OCI-LY1 (cell line): Measurements from ENCODE around the gene FAT3.

Experiments used
- H2AFZ ChIP-seq: fragments of 200-600 bp; sonication (generic), shearing (Covaris generic); 2 replicates; pipeline ENCODE4 v1.6.0; 2014; ENCODE audit warnings: antibody characterized with exemption, mild to moderate bottlenecking, low read length
- H3F3A ChIP-seq: fragments of 200-600 bp; sonication (generic), shearing (Covaris generic); 2 replicates; pipeline ENCODE4 v1.6.0; 2014; ENCODE audit warnings: mild to moderate bottlenecking, antibody characterized with exemption, low read length, moderate library complexity; ENCODE audit not compliant: insufficient read depth
- H3K27ac ChIP-seq: fragments of 200-600 bp; sonication (generic); 2 replicates; pipeline ENCODE4 v1.5.1; 2014; ENCODE audit warnings: low read length, mixed run types, mild to moderate bottlenecking, low read depth; ENCODE audit not compliant: poor library complexity, severe bottlenecking
- H3K27me3 ChIP-seq: fragments of 200-600 bp; sonication (generic); 2 replicates; pipeline ENCODE4 v1.6.0; 2014; ENCODE audit warnings: antibody characterized with exemption, mild to moderate bottlenecking, low read length, moderate library complexity; ENCODE audit not compliant: insufficient read depth
- H3K36me3 ChIP-seq: fragments of 200-600 bp; sonication (generic); 2 replicates; pipeline ENCODE4 v1.6.1; 2014; ENCODE audit warnings: mild to moderate bottlenecking, antibody characterized with exemption, low read length, moderate library complexity, mixed read lengths; ENCODE audit not compliant: insufficient read depth
- H3K4me1 ChIP-seq: fragments of 200-600 bp; sonication (generic); 2 replicates; pipeline ENCODE4 v1.5.1; 2014; ENCODE audit warnings: mild to moderate bottlenecking, low read length, moderate library complexity; ENCODE audit not compliant: insufficient read depth, severe bottlenecking
- H3K4me2 ChIP-seq: fragments of 200-600 bp; sonication (generic), shearing (Covaris generic); 2 replicates; pipeline ENCODE4 v1.6.1; 2014; ENCODE audit warnings: low read length
- H3K4me3 ChIP-seq: fragments of 200-600 bp; sonication (generic); 2 replicates; pipeline ENCODE4 v1.5.1; 2014; ENCODE audit warnings: low read length, low read depth, mild to moderate bottlenecking, mixed read lengths; ENCODE audit not compliant: poor library complexity, severe bottlenecking
- H3K79me2 ChIP-seq: fragments of 200-600 bp; shearing (Covaris generic); 2 replicates; pipeline ENCODE4 v1.6.1; 2016; ENCODE audit warnings: mixed run types, low read length, mixed read lengths; ENCODE audit not compliant: insufficient read depth
- H3K9ac ChIP-seq: fragments of 200-600 bp; sonication (generic), shearing (Covaris generic); 2 replicates; pipeline ENCODE4 v1.6.1; 2014; ENCODE audit warnings: mild to moderate bottlenecking, low read length, mixed read lengths
- H3K9me2 ChIP-seq: fragments of 200-600 bp; sonication (generic), shearing (Covaris generic); 2 replicates; pipeline ENCODE4 v1.6.1; 2014; ENCODE audit warnings: low read depth, mild to moderate bottlenecking, low read length, mixed read lengths
- H3K9me3 ChIP-seq: fragments of 200-600 bp; shearing (Covaris generic); 2 replicates; pipeline ENCODE4 v1.6.1; 2014; ENCODE audit warnings: low read length, mixed read lengths
- H4K20me1 ChIP-seq: fragments of 200-600 bp; sonication (generic), shearing (Covaris generic); 2 replicates; pipeline ENCODE4 v1.6.0; 2016; ENCODE audit warnings: mild to moderate bottlenecking, low read length; ENCODE audit not compliant: insufficient read depth
- EZH2 ChIP-seq: fragments of 200-600 bp; sonication (generic), shearing (Covaris generic); IDR thresholded peaks from 2 replicates; pipeline ENCODE4 v1.8.0; 2017; ENCODE audit warnings: borderline replicate concordance, mixed run types, mild to moderate bottlenecking, antibody characterized with exemption, low read length, moderate library complexity, mixed read lengths
- TF ChIP-seq, protein P1 (sequence below): fragments of 200-600 bp; sonication (generic), shearing (Covaris generic); IDR thresholded peaks from 2 replicates; pipeline ENCODE4 v1.5.1; 2017; ENCODE audit warnings: mild to moderate bottlenecking, antibody characterized with exemption, low read length, moderate library complexity, mixed read lengths

The FAT3 gene

DNA sequence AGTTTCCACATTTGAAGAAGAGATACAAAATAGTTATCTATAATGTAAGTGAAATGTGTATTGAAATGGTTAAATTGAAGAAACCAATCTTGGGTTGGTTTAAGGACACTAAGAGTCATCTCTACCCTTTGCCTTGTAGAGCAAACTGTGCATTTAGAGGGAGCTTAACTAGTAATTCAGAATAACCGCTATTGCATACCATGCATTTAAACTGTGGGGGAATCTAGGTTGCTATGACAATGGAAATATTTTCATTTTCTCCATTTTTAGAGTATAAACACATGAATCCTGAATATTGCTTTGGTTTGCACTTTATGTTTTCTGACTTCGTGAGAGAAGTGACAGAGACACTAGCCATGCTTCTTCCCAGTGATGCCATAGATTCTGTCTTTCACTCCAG, 39.7 kb downstream of the FAT3 start:
- H3K9me3 ChIP-seq: no peaks in the 10 kb centered on the region
- no peak overlapping the region for H3K4me3 ChIP-seq
- no peaks in the 10 kb centered on the region for H3K27me3 ChIP-seq
- no peaks in the 10 kb centered on the region for H3F3A ChIP-seq
- H3K9ac ChIP-seq: no peak overlapping the region
- TF ChIP-seq, protein P1, sequence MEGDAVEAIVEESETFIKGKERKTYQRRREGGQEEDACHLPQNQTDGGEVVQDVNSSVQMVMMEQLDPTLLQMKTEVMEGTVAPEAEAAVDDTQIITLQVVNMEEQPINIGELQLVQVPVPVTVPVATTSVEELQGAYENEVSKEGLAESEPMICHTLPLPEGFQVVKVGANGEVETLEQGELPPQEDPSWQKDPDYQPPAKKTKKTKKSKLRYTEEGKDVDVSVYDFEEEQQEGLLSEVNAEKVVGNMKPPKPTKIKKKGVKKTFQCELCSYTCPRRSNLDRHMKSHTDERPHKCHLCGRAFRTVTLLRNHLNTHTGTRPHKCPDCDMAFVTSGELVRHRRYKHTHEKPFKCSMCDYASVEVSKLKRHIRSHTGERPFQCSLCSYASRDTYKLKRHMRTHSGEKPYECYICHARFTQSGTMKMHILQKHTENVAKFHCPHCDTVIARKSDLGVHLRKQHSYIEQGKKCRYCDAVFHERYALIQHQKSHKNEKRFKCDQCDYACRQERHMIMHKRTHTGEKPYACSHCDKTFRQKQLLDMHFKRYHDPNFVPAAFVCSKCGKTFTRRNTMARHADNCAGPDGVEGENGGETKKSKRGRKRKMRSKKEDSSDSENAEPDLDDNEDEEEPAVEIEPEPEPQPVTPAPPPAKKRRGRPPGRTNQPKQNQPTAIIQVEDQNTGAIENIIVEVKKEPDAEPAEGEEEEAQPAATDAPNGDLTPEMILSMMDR: no peak
- TF ChIP-seq EZH2: no peak
- no peak overlapping the region for H3K4me2 ChIP-seq
- H3K36me3 ChIP-seq: no peaks in the 10 kb centered on the region
- H4K20me1 ChIP-seq: no peaks in the 10 kb centered on the region
- no peak overlapping the region for H3K27ac ChIP-seq
- H3K9me2 ChIP-seq: no peaks in the 10 kb centered on the region
- H3K79me2 ChIP-seq: no peaks in the 10 kb centered on the region
- H2AFZ ChIP-seq: no peak overlapping the region
- no peaks in the 10 kb centered on the region for H3K4me1 ChIP-seq

DNA sequence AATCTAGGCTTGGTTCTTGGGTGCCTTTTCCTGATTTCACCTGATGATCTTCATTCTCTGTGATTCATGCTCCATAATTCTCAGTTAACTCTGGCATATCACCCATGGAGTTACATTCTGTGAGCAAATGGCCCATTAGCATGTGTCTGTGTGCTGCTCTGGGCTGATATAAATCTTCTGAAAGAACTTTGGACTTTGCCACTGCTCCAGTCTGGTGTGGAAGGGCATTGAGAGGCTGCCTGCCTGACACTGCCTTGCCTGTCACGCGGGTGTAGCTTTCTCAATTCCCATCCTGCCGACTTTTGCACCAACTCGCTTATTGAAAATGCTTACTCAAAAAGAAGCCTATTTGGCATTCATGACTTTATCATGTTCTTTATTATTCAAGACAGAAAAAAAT, 42.2 kb downstream of the FAT3 start:
- Histone ChIP-seq H3K9me3 (no peaks in the 10 kb centered on the region), H3K36me3 (no peaks in the 10 kb centered on the region), H3K79me2 (no peaks in the 10 kb centered on the region), H3K27ac (no peak overlapping the region), H3K9me2 (no peaks in the 10 kb centered on the region), H4K20me1 (no peaks in the 10 kb centered on the region), H3K4me1 (no peaks in the 10 kb centered on the region), H3F3A (no peaks in the 10 kb centered on the region), H3K4me3 (no peak overlapping the region), H3K4me2 (no peak overlapping the region), H3K9ac (no peak overlapping the region), H2AFZ (no peak overlapping the region), H3K27me3 (no peaks in the 10 kb centered on the region)
- TF ChIP-seq, protein P1: no peak
- TF ChIP-seq EZH2: no peak

DNA sequence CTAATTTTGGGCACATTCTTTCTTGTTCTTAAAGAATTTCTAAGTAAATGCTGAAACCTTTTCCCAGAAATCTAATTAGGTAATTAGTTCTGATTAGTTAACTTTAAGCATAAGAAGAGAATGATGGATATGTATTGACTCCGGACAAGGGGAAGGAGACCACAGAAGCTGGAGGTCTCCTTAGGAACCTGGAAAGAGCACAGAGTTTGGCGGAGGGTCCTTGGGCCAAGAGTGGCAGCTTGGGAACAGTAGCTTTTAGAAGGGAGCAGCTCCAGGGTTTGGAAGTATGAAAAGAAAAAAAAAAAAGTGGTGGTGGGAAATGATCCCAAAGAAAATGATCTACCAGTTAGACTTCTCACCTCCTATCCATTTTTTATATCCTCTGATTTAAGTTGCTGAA, 42.7 kb downstream of the FAT3 start:
- TF ChIP-seq, protein P1: no peak
- no peak for TF ChIP-seq EZH2
- no peak overlapping the region for H2AFZ ChIP-seq
- H3K9me2 ChIP-seq: no peaks in the 10 kb centered on the region
- no peaks in the 10 kb centered on the region for H4K20me1 ChIP-seq
- no peak overlapping the region for H3K27ac ChIP-seq
- no peaks in the 10 kb centered on the region for H3K9me3 ChIP-seq
- H3K4me2 ChIP-seq: no peak overlapping the region
- no peaks in the 10 kb centered on the region for H3K4me1 ChIP-seq
- H3F3A ChIP-seq: no peaks in the 10 kb centered on the region
- no peak overlapping the region for H3K9ac ChIP-seq
- no peak overlapping the region for H3K4me3 ChIP-seq
- no peaks in the 10 kb centered on the region for H3K36me3 ChIP-seq
- no peaks in the 10 kb centered on the region for H3K27me3 ChIP-seq
- no peaks in the 10 kb centered on the region for H3K79me2 ChIP-seq
